A673 (cell line): Measurements from ENCODE around the gene DEDD2. TPM values are rescaled to one million over a fixed set of nuclear protein-coding genes. Genes with fewer than 3 reads are reported as not detected.

Experiments
- BruUV-seq: library from RNA; stranded (reverse); fragments of 400-500 nt; replicated peaks from 2 replicates; lab custom pipeline; 2021; lab: Mats Ljungman, UMichigan
- CTCF ChIA-PET: fragments of 300-600 bp; sonication (Branson Sonifier 250); formaldehyde crosslinking; loops from one replicate; lab custom pipeline; 2022; ENCODE audit warnings: antibody characterized with exemption; lab: Charles Lee
- POLR2A ChIA-PET: fragments of 300-600 bp; sonication (Branson Sonifier 250); formaldehyde crosslinking; loops from one replicate; lab custom pipeline; 2022; ENCODE audit warnings: antibody characterized with exemption; ENCODE audit not compliant: low non-redundant PET; lab: Charles Lee
- DNase-seq: peaks from one replicate; pipeline ENCODE4 v3.0.0-alpha.2; 2015; ENCODE audit warnings: low spot score
- H3K27ac ChIP-seq: fragments of 200-600 bp; sonication (generic); 2 replicates; pipeline ENCODE4 v1.5.1; 2016; ENCODE audit warnings: mixed run types, low read depth, mild to moderate bottlenecking, mixed read lengths, antibody characterized with exemption, low read length; ENCODE audit not compliant: poor library complexity, severe bottlenecking
- H3K27me3 ChIP-seq: fragments of 200-600 bp; sonication (generic); replicated peaks from 2 replicates; pipeline ENCODE4 v1.6.1; 2017; ENCODE audit warnings: mixed run types, low read depth, mild to moderate bottlenecking, mixed read lengths, antibody characterized with exemption, low read length; ENCODE audit not compliant: insufficient read depth, poor library complexity
- H3K36me3 ChIP-seq: fragments of 200-600 bp; sonication (generic); 2 replicates; pipeline ENCODE4 v1.6.1; 2016; ENCODE audit warnings: mixed run types, mild to moderate bottlenecking, mixed read lengths, antibody characterized with exemption, low read length; ENCODE audit not compliant: insufficient read depth, poor library complexity, severe bottlenecking
- H3K4me1 ChIP-seq: fragments of 200-600 bp; sonication (generic); 2 replicates; pipeline ENCODE4 v1.6.1; 2017; ENCODE audit warnings: mixed run types, mild to moderate bottlenecking, mixed read lengths, antibody characterized with exemption, low read length; ENCODE audit not compliant: insufficient read depth, poor library complexity, severe bottlenecking
- H3K4me3 ChIP-seq: fragments of 200-600 bp; sonication (generic); 2 replicates; pipeline ENCODE4 v1.5.1; 2016; ENCODE audit warnings: low read depth, mixed run types, mild to moderate bottlenecking, mixed read lengths, low read length; ENCODE audit not compliant: poor library complexity, severe bottlenecking
- H3K9me3 ChIP-seq: fragments of 200-600 bp; sonication (generic); 2 replicates; pipeline ENCODE4 v1.6.1; 2016; ENCODE audit warnings: mixed run types, low read depth, mild to moderate bottlenecking, mixed read lengths, antibody characterized with exemption, low read length; ENCODE audit not compliant: poor library complexity, severe bottlenecking
- EZH2 ChIP-seq: fragments of 200-600 bp; sonication (generic); IDR thresholded peaks from 2 replicates; pipeline ENCODE4 v1.6.1; 2017; ENCODE audit warnings: borderline replicate concordance, low read depth, mild to moderate bottlenecking, mixed read lengths, antibody characterized with exemption, low read length; ENCODE audit not compliant: poor library complexity, severe bottlenecking
- intact Hi-C: fragments of 100-400 bp; cut with micrococcal nuclease; formaldehyde crosslinking; loops from one replicate; pipeline ENCODE4 v1.10.0; 2022; ENCODE audit not compliant: unreplicated experiment
- total RNA-seq: library from RNA; stranded (reverse); gene quantifications from 2 replicates; pipeline ENCODE4 v1.2.3, GENCODE V29; 2021
- TF ChIP-seq, protein P1 (sequence below): fragments of 300-800, 200-600 bp; sonication (generic); conservative IDR thresholded peaks from 2 replicates; pipeline ENCODE4 v1.5.1; 2017; ENCODE audit warnings: low read depth, mild to moderate bottlenecking, antibody characterized with exemption, low read length, moderate library complexity, mixed read lengths

Gene DEDD2
- total RNA-seq, 1 experiment from 2014 or later, result 32.1 TPM

DNA sequence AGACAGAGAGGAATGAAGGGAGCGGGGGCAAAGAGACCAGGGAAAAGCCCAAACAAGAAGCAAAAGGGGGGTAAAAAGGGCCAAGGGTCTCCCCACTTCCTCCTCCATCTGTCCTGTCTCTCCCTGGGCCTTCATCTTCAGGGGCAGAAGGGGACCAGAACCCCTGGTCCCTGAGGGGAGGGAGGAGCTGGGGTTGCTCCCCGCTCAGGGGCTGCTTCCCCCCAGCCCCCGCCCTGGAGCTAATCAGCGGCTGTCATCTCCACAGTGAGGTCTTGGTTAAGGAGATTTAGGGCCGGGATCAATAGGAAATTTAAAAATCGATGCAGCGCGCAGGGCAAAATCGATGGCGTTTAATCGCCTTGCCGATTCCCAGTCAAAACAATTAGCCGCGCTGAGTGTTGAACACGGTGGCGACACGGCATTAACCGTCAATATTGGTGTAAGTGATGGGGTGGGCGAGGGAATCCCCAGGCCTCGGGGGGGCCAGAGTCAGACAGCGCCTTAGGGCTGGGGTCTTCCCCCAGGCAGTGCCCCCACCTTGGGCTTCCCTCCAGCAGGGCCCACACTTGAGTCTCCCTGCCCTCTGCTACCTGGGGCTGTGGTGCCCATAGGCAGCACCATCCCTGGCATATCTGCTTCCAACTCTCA is 55.7 kb downstream of the DEDD2 start:
- CTCF ChIA-PET, result no interaction called here
- no TSS peak for BruUV-seq
- intact Hi-C loops, result no loop called here

DNA sequence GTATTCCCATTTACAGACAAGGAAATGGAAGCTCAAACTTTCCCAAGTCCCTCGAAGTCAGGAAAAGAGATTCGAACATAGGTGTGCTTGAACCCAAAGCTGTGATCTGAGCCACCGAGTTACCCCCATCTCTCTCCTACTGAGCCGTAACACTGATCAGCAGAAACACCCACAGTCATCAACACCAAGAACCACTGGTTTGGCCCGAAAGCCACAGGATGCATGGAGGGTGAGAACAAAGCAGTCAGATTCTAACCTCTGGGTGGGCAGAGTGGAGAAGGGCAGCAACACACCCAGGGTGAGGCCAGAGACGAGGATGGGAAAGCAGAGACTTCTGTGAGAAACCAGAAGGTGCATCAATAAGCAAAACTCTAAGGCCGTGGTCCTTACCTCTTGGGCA is 57.5 kb downstream of the DEDD2 start:
- Histone ChIP-seq H3K36me3 (no peaks in the 10 kb centered on the region), H3K4me3 (no peak overlapping the region), H3K9me3 (no peaks in the 10 kb centered on the region), H3K27me3 (no peaks in the 10 kb centered on the region), H3K4me1 (no peaks in the 10 kb centered on the region), H3K27ac (no peak overlapping the region)
- BruUV-seq, result no TSS peak
- no peak for DNase-seq
- TF ChIP-seq EZH2, result no peak
- TF ChIP-seq, protein P1, sequence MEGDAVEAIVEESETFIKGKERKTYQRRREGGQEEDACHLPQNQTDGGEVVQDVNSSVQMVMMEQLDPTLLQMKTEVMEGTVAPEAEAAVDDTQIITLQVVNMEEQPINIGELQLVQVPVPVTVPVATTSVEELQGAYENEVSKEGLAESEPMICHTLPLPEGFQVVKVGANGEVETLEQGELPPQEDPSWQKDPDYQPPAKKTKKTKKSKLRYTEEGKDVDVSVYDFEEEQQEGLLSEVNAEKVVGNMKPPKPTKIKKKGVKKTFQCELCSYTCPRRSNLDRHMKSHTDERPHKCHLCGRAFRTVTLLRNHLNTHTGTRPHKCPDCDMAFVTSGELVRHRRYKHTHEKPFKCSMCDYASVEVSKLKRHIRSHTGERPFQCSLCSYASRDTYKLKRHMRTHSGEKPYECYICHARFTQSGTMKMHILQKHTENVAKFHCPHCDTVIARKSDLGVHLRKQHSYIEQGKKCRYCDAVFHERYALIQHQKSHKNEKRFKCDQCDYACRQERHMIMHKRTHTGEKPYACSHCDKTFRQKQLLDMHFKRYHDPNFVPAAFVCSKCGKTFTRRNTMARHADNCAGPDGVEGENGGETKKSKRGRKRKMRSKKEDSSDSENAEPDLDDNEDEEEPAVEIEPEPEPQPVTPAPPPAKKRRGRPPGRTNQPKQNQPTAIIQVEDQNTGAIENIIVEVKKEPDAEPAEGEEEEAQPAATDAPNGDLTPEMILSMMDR, result no peak
- CTCF ChIA-PET, result no interaction called here
- intact Hi-C loops, result no loop called here
- POLR2A ChIA-PET, result no interaction called here

More for the DNA sequence above, 55.7 kb downstream of the DEDD2 start:
- no peak for TF ChIP-seq EZH2
- TF ChIP-seq, protein P1, result no peak
- H3K9me3 ChIP-seq, result no peaks in the 10 kb centered on the region
- H3K36me3 ChIP-seq, result no peaks in the 10 kb centered on the region
- no peaks in the 10 kb centered on the region for H3K27me3 ChIP-seq
- POLR2A ChIA-PET, result no interaction called here
- no peak overlapping the region for H3K4me3 ChIP-seq
- H3K27ac ChIP-seq, result no peak overlapping the region
- no peaks in the 10 kb centered on the region for H3K4me1 ChIP-seq
- DNase-seq, result no peak

DNA sequence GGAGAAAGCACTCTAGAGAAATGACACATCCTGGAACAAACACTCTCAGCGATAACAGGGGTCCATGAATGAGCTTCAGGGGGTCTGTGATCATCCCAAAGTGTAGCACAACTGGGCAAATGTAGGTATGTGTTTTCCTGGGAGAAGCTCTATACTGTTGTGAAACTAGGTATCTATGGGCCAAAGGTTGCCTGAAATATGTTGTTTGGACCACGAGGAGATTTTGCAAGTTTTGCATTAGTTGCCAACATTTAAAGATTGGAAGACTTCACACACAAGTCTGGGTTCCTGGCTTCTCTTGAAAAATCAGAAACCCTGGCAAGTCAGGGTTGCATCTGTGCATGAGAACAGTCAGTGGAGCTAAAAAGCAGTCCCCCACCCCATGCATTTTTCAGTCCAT is 58.6 kb downstream of the DEDD2 start:
- Histone ChIP-seq H3K36me3 (no peaks in the 10 kb centered on the region), H3K27me3 (no peaks in the 10 kb centered on the region), H3K4me1 (no peaks in the 10 kb centered on the region), H3K9me3 (no peaks in the 10 kb centered on the region), H3K27ac (no peak overlapping the region), H3K4me3 (no peak overlapping the region)
- POLR2A ChIA-PET, result no interaction called here
- no TSS peak for BruUV-seq
- DNase-seq, result no peak
- CTCF ChIA-PET, result no interaction called here
- TF ChIP-seq EZH2, result no peak
- TF ChIP-seq, protein P1, result no peak
- intact Hi-C loops, result no loop called here
